Measurements from ENCODE around the gene BRPF3. TPM values are rescaled to one million over a fixed set of nuclear protein-coding genes. Genes with fewer than 3 reads are reported as not detected.

The BRPF3 gene
- total and polyA plus RNA-seq, 9 of the 15 experiments (the other 6 are each of a cell fraction or from before 2014, with no cell fraction given), result 2.2 to 19.3 (median 8.0) TPM

DNA sequence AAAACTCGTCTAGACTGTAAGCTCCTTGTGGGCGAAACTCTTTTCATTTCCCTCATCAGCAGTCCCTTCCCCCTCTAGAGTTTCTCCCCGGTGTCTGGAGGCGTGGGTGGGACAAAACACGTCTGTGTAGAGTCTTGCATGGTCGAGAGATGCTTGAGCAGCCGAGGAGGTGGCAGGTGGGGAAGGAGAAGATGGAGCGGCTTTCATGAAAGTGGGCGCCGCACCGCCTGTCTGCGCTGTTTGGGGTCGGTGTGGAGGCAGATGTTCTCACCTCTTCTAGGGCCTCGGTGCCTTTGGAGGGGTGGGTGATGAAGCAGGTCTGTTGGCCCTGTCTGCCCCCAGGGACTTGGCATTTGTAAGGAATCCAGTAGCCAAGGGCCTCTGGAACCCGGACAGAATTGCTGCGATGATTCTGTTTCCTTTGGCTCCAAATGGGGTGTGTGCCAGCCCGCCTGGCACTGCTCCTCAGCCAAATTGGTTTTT lies 1.2 kb downstream of the BRPF3 start:
- peaks cover 8 to 12% of the 10 kb centered on the region in 2 experiments; a peak in 3 of 5 replicates for H3K4me1 ChIP-seq (replicated peaks in 1 of 2; ENCODE audit: control insufficient read depth in 2 of 2, insufficient read depth in 2 of 2, low read length in 2 of 2)
- H3K9me1 ChIP-seq (ENCODE audit: control insufficient read depth, insufficient read depth, low read length), result no peaks in the 10 kb centered on the region
- in situ Hi-C loops (cut with MboI), result no loop called here
- H3K9me3 ChIP-seq (replicated peaks; ENCODE audit: control insufficient read depth, insufficient read depth, low read depth, low read length), result no peaks in the 10 kb centered on the region
- H4K20me1 ChIP-seq (replicated peaks; ENCODE audit: control insufficient read depth, insufficient read depth, low read length), result no peaks in the 10 kb centered on the region
- ChIA-PET POLR2A (interaction anchor here (0.6 to 3.7 kb wide), 3 partner anchors 10 to 50 kb away, joined by 3 to 23 read pairs (median 9); no protein-coding TSS in a partner anchor), CTCF (ENCODE audit: low intra/inter-chr PET ratio) (no interaction called here)
- peaks cover 16% of the 10 kb centered on the region for H3K79me2 ChIP-seq (ENCODE audit: control insufficient read depth, insufficient read depth, low read length)
- H3K9ac ChIP-seq (ENCODE audit: insufficient read depth in 1 of 2, low read depth in 2 of 2, low read length in 2 of 2), result no peak overlapping the region
- BruUV-seq (replicated peaks), result TSS peak; percentile 66
- intact Hi-C loops (cut with micrococcal nuclease), result loop anchor here (2.0 kb wide), 1 partner anchor 75 kb away; no protein-coding TSS in a partner anchor
- peak overlapping the region; percentile 84 for H3K4me2 ChIP-seq (ENCODE audit: insufficient read depth, low read length)
- H3K36me3 ChIP-seq (ENCODE audit: control insufficient read depth, insufficient read depth, low read length), result peaks cover 33% of the 10 kb centered on the region; the same call in 2 of the 3 replicates
- H2AFZ ChIP-seq (ENCODE audit: low read depth, low read length), result no peak overlapping the region
- peak overlapping the region; percentile 72 for H3K4me3 ChIP-seq
- FAIRE-seq (no peak), DNase-seq (ENCODE audit: extremely low read depth in 1 of 4, low spot score in 3 of 4) (peak in 1 of 4 experiments; percentile 11), ATAC-seq (no peak)
- no peaks in the 10 kb centered on the region for H3K27me3 ChIP-seq (ENCODE audit: control insufficient read depth in 2 of 2, insufficient read depth in 2 of 2, low read length in 2 of 2)
- no peak overlapping the region for H3K27ac ChIP-seq (ENCODE audit: extremely low read depth, low read depth, low read length)
- WGBS (ENCODE audit: insufficient coverage, low coverage, missing lambda C conversion rate), result 91% methylated on average over 17 of the region's 17 CpGs
- no peak for TF ChIP-seq ZNF354B (CRISPR knock-in tag; IDR thresholded peaks at IDR 0.05)
- TF ChIP-seq PPARD (CRISPR knock-in tag; IDR thresholded peaks at IDR 0.05), result no peak
- TF ChIP-seq TRIM28 (IDR thresholded peaks at IDR 0.05), result peak; percentile 82; the same call in 1 of the 2 replicates
- 0 out of 2 replicates have a peak, but pooled peaks have one; percentile 38 for TF ChIP-seq AFF4 (CRISPR knock-in tag; IDR thresholded peaks at IDR 0.05)
- TF ChIP-seq CUX1 (CRISPR knock-in tag; IDR thresholded peaks at IDR 0.05), result no peak
- no peak for TF ChIP-seq GATAD2A (IDR thresholded peaks at IDR 0.05)
- TF ChIP-seq ZNF707 (CRISPR knock-in tag; conservative IDR thresholded peaks at IDR 0.05), result no peak
- TF ChIP-seq E2F1 (CRISPR knock-in tag; IDR thresholded peaks at IDR 0.05), result peak; percentile 39; the same call in 1 of the 2 replicates
- TF ChIP-seq ZNF41 (CRISPR knock-in tag; conservative IDR thresholded peaks at IDR 0.05), result no peak
- TF ChIP-seq ZBTB33 (CRISPR knock-in tag; IDR thresholded peaks at IDR 0.05), result peak; percentile 41
